Activated naive CD4-positive, alpha-beta T cell treated with anti-CD3 and anti-CD28 coated beads, Interleukin-2, amount 50 U/mL, for 16 hours (primary cell): ENCODE results near the gene UBASH3B.

ENCODE experiments used
- DNase-seq: peaks from one replicate; pipeline ENCODE4 v3.0.0-alpha.2; 2020

Gene UBASH3B

DNA sequence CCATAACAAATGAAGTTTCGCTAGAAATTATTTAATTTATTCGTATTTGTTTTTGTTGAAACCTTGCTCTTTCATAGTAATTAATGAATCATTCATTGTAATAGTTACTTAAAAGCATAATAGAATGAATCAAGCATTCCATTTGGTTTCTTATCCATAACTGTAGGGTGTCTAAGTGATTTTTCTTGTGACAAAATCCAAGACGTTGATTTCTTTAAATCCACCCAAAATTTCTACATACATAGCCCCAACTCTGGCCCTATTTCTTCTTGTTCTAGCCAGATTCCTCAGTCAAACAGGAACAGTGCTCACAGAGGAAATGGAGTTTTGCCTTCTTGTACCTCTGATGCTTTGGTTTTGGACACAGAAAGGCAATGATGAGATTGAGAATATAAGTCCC is 25.5 kb downstream of the UBASH3B start:
- DNase-seq: no peak

DNA sequence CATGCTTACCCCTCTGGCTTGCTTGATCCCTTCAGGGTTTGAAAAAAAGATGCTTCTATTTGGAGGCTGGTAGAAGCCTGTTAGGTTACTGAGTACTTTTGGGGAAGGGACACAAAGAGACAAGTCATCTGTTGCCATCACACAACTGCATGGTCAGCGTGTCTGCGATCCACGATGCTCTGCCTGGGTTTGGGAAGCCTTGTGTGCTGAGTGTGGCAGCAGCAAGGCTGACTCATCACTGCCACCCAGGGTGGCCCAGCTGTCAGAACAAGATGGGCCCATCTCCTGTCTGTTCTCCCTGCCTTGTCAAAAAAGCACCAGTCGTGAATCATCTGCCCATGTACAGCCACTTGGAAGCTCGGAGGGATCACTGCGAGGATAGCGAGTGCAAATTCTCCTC is 26.2 kb downstream of the UBASH3B start:
- no peak for DNase-seq

DNA sequence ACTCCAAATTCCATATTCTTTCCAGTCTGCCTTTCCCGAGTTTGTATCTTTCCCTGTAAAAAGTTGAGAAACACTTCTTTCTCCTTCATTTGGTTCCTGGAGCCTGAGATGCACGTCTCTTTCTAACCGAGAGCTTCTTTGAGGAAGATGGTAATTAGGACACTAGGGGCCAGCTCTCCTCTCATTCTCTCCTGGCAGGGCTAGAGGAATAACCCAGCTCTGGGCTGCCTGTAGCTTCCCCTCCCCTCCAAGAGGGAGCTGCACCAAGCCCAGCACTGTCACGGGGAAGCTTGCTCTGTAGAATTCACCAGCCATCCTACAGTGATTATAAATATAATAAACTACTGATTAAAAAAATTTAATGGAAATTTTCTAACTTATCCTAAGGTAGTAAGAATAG is 26.9 kb downstream of the UBASH3B start:
- DNase-seq: no peak

DNA sequence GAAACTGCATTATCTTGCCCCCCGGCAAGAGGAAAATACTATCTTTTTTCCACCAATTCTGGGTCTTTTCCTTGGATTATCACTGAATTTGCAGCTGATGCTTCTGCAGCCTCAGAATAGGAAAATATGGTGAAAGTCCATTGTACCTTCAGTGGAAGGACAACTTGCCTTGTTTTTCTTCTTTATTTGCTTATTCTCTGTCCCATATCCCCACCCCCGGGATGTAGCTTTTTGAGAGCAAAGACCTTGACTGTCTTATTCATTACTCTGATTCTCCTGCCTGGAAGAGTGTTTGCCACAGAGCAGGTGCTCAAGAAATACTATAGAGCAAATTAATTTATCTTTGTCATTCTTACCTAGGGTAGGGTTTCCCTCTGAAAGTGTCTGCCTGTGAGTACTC is 29.5 kb downstream of the UBASH3B start:
- DNase-seq: no peak

DNA sequence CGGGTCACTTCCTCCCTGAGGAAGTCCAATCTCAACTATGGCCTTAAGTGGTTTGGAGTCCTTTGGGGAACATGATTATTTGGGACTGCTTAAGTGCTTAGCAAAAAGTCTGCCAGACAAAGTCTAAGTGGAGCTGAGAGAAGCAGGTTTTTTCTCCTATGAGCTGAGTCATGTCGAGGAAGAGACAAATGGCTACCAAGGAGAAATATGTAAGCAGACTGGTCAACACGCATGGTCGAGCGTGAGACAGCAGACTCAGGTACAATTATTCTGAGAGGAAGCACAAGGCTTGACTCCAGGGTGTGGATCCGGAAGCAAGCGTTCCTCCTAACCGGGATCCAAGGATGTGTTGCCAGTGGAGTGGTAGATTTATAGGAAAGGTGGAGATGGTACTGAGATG is 30.6 kb downstream of the UBASH3B start:
- DNase-seq: no peak

DNA sequence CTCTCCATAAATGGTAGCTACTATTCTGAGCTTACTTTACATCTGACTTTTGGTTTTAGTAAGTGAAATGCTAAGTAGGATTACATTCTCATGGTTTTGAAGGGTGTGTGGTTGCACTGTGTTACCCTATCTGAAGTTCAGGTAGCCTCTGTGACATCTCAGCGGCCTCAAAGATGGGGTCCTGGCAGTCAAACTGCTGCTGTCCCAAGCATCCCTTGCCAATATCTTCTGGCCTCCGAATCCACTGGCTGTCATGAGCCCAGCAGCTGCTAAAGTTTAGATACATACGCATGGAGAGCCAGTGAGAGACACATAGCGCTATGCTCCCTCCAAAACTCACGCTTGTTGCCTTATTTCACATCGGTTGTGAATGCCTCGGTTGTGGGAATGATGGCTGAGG is 34.9 kb downstream of the UBASH3B start:
- DNase-seq: no peak

DNA sequence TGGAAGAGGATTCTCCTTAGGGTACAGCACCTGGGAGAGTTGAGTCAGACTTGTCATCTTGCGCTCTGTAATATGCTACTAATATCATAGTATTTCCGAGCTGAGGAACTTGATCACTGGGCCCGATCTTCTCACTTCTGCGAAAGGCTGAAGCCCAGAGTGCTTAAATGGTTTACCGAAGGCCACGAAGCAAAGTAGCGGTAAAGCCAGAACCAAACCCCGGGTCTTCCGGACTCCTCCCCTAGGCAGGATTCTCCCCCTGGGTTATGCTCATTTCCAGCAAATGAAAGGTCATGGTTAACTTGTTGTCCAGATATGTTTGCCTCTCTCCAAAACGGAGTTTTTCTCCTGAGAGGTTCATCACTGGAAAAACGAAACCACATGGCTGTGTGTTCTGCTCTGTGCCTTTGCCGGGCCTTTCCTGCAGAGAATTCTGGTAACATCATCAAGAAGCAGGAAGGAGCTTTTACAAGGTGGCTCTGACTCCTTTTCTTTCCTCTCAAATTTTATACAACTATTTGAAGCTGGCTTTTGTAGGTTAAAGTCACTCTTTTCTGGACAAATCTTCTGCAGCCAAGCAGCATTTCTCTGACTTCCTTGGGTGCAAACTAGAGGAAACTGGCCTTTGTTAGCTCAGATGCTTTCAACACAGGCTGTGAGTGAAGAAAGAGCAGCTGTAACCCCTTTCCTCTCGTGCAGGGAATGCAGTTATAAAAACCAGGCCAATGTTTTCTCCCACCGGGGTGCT is 35.5 kb downstream of the UBASH3B start:
- DNase-seq: no peak

DNA sequence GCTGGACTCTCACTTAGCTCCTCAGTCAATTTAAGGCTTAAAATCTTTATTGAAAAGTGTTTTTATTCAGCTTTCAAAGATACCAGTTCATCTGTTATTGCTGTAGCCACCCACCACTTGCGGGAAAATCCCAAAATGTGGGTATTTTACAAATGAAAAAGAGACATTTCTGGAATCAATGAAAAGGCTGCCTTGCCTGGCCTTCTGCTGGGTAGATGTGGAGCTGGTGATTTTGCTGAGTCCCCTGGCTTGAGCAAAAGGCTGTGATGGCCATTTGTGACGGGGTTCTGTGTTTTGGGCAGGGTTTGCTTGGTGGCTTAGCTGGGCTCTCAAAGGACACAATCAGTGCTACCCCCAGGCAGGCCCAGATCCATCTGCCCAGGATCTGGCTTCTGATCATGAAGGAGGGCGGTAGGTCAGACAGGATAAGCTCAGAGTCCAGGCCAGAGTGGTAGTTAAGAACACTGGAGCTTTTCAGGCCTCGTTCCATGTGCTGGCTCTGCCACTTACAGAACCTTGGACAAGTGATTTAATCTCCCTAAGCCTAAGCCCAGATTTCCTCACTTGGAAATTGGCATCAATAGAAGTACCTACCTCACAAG is 36.1 kb downstream of the UBASH3B start:
- no peak for DNase-seq

DNA sequence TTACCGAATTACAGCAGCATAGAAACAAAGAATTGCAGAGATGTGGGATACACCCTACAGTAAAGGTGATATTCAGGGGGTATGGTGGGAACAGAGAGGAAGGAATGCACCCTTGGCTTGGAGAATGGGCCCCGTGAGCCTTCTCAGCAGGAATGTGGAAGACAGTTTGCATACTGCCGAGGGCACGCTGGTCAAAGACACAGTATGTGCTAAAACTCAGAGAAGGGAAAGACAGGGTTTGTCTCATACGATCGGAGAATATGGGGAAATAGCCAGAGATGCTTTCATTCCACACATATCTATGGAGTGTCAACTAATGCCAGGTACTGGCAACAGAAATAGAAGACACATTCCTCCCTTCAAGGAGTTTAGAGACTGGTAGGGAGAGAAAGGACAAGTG is 36.9 kb downstream of the UBASH3B start:
- DNase-seq: no peak

DNA sequence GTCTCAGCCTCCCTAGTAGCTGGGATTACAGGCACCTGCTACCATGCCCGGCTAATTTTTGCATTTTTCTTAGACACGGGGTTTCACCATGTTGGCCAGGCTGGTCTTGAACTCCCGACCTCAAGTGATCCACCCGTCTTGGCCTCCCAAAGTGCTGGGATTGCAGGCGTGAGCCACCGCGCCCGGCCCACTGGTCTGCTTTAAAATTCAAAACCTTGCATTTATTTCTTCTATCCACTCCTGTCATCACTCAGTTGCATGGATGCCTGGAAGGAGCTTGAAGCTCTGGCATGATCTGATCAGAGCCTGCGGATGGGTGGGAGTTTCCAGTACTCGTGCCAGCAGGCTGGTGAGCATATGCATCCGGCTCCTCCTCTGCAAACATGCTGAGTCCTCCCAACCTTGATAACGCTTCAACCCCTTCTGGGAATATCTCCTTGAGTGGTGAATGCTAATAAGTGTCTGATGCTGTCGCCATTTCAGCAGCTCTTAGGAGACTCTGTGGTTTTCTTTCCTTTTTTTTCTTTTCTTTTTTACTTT is 39.6 kb downstream of the UBASH3B start:
- no peak for DNase-seq

DNA sequence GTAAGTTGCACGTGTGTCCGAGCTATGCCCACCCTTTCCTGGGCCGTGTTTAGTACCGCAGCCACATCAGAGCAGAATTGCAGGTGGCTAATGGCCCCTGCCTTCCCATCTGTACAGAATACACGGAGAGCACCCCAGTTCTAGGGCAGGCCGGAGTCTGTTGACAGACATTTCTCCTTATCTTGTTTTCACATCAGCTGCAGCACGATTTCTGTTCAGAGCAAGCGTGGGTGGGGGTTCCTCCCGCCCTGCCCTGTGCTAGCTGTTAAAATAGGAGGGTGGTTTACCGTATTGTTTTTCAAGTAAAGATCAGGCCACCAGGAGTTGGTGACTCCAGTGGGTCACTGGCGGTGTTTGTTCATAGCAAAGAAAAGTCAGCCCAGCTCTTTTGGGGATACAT is 41.1 kb downstream of the UBASH3B start:
- DNase-seq: peak; percentile 68

DNA sequence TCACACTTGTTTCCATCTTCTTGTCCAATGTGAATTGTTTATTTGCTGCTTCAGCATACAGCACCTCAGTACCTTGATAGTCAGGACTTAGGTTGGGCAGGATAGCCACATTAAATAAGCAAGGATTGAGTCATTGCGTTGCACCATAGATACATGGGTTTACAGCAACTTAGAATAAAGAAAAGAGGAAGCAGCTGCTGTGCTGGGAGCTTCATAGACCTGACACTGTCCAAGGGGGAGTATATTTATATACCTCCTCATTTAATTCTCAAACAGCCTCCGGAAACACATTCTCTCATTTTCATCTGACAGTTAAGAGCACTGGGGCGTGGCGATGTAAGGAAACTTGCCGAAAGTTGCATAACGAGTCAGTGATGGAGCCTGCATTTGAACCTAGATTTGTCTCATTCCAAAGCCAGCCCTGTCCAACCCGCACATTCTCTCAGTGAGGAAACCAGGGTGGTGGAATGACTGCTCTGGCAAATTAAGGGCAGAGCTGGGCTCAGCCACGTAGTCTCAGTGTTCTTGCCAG is 42.2 kb downstream of the UBASH3B start:
- DNase-seq: no peak

DNA sequence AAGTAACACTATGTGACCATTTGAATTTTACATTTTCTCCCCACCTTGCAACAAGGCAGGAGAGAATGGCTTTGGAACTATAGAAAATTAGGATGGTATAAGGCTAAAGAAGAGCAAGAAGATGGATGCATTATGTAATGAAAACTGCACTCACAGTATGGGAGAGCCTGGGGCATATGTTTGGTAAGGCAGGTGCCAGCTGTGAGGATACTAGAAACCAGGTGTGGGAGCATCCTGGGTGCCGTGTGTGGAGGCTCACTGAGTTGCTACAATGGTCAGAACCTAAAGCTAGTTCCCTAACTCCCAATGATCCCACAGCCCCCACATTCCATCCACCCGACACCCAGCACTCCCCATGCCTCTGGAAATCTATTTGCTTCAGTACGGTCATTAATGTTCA is 42.9 kb downstream of the UBASH3B start:
- no peak for DNase-seq

DNA sequence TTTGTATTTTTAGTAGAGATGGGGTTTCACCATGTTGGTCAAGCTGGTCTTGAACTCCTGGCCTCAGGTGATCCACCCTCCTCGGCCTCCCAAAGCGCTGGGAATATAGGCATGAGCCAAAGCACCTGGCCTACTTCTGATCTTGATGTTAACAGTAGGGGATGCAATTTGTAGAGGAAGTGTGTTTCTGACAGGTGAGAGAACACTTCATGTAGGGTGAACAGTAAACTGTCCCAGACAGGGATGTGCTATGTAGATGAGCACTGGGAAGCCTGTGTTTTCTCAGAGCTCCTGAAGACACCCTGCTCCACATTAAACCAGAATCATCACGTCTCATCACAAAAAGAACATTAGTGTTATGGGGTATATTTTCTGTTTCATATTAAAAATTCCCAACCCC is 45.1 kb downstream of the UBASH3B start:
- DNase-seq: no peak

DNA sequence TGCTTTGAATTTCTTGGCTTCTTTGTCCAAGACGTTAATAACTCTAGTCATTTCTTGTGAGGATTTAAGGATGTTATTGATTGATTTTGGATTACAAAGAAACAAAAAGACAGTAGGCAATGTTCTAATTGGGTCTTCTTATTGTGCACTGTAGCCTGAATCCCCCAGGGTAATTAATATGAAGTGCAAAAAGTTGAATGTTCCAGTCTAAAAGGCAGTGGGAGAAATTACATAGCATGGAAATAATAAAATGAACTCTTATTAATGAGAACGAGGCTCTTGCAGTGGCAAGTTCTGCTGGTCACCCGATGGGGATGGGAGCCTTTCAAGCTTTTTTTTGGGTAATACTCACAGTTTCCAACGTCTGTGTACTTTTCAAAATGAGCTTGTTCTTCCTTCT is 45.6 kb downstream of the UBASH3B start:
- DNase-seq: no peak

DNA sequence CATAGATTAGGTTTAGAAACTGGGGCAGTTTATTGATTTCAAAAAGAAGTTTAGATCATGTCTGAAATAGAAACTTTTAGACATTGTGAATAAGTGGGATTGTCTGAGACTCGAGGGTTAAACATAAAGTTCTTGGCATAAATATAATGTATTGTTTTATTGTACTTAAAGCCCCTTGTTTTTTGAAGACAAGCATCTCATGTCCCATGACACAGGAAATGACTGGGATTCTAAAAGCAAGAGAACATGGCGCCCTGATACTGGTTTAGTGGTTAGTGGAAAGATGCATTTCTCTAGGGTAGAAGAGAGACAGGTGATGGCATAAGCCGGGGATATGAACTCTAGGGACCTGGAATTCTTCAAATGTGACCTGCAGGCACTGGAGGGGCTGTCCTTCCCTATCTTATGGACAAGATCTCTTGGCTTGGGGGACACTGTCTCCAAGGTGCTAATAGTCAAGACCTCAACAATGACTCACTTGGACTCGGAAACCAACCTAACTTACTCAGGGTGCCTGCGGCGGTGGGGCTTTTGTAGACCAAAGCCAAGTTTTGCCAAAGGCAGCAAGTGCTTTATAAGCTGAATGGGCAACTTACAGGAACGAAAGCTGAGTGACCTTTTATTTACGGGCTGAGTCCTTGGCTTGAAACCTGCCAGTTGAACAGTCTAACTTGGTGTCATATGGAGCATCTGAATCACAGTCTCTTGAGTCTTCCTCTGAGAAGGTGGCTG is 48.2 kb downstream of the UBASH3B start:
- no peak for DNase-seq

DNA sequence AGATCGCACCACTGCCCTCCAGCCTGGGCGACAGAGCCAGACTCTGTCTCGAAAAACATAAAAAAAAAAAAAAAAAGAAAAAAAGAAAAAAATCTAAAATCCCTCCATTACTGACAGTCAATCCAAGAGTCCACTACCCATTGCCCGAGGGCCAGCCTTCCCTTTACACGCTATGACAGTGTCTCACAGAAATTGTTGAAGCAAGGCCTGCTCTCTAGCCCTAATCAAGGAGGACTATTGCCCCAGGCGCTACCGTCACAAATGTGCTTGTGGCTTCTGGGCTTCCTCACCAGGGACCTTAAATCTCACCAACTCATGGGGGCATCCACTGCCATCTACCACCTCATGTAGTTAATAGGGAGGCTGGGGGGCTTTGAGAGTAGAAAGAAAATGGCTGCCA is 49.9 kb downstream of the UBASH3B start:
- no peak for DNase-seq

DNA sequence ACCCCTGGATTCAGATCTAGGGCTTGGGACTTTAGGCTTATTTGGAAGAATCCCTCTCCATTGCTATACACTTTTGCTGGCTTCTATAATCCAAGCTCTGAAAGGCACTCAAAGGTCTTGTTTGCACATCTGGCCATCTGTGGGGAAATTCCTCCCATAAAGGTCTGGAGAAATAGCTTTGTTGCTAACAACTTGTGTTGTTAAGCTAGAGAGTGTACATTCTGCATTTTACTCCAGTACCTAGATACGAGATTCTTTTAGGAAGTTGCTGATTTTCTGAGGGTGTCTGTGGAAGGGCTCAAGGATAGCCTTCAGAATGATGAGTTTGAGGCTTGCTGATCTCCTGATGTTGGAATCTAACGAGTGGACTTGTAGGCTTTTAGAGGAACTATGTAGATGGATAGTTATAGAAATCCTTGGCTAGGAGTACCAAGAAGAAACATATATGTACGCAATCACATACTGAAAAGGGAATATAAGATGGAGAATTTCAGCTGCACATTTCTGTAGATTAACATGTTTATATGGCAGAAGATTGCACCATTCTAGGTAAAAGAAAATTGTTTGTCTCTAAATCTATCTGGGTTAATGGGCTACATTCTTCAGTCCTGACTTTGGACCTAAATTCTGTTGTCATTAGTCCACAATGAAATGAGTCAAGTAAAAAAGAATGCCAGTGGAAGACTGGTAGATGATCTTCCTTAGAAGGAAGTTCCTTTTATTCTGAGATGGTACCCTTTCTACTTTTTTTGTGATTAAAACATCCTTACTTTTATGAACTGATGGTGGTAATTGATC is 51.0 kb downstream of the UBASH3B start:
- DNase-seq: no peak

DNA sequence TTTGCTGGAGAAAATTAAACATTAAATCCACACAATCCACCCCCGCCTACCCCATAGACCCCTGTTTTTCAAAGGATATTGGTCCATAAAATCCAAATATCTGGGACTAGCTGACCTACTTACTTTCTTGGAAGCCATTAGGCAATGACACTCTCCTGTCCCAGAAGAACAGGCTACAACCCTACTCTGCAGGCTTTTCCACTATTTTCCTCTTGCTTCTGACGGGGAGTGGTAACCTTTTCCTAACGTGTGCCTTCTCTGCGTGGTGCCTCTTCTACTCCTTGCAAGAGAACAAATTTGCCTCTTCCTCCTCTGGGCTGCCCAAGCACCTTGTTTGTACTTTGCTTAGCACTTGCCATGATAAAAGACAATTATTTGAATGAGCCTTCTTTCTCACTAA is 51.6 kb downstream of the UBASH3B start:
- DNase-seq: no peak

DNA sequence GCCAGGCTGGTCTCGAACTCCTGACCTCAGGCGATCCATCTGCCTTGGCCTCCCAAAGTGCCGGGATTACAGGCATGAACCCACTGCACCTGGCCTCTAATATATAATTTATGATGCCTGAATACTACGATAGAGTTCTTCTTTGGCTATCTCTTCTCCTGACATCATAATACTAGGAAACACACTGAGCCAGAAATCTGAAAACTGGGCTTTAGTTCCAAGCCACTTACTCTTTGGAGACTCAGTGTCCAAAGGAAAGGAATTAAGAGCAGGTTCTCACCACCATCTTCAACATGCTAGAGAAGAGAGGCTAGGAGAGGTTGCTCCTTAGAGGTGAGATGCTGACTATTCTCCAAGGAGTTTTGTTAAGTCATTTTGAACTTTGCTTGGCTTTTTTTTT is 52.4 kb downstream of the UBASH3B start:
- DNase-seq: no peak

DNA sequence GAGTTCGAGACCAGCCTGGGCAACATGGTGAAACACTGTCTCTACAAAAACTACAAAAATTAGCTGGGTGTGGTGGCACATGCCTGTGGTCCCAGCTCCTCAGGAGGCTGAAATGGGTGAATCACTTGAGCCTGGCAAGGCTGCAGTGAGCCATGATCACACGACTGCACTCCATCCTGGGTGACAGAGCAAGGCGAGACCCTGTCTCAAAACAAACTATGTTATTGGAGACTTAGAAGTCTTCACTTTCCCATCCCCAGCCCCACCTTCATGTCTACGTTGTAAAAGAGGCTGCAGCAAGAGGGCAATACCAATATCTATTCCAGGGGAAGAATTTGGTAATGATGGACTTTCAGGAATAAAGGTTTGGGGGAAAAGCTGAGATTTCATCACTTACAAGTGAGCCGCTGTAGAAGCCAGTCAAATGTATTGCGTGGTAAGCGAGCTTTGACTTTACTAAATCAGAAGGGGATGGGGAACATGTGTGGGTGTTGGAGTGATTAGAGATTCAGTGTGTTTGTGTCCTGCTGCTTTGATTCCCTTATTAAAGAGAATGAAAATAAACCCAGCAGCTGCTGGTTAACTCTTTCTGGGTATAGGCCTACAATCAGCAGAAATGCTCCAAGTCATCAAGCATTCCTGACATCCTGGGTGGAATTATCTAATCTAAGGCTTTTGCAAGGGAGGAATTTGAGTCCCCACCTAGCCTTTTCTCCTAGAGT is 53.7 kb downstream of the UBASH3B start:
- no peak for DNase-seq

DNA sequence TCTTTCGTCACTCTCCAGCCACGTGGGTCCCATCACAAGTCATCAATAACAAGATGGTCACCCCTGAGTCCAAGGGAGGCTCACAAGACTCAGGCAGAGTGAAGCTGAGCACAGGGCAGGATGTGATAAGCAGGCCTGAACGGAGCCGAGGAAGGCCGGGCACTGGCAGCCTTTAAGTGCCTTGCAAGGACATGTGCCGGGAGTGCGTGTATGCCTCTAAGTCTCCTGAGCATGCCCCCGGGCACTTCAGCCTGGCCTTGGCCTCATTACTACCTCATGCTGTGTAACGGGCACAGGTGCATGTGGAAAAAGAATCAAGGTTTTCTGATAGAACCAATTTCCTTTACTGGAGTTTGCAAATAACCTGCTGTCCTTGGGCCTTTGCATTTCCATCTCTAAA is 55.8 kb downstream of the UBASH3B start:
- no peak for DNase-seq
